ENCODE measurements around the gene FKBP14. TPM values are rescaled to one million over a fixed set of nuclear protein-coding genes. Genes with fewer than 3 reads are reported as not detected.

The FKBP14 gene, protein sequence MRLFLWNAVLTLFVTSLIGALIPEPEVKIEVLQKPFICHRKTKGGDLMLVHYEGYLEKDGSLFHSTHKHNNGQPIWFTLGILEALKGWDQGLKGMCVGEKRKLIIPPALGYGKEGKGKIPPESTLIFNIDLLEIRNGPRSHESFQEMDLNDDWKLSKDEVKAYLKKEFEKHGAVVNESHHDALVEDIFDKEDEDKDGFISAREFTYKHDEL
- 10 to 100 TPM; 11.1 to 13.4 (median 11.9) TPM for total RNA-seq
- 9.4 TPM for total RNA-seq (2013)

DNA sequence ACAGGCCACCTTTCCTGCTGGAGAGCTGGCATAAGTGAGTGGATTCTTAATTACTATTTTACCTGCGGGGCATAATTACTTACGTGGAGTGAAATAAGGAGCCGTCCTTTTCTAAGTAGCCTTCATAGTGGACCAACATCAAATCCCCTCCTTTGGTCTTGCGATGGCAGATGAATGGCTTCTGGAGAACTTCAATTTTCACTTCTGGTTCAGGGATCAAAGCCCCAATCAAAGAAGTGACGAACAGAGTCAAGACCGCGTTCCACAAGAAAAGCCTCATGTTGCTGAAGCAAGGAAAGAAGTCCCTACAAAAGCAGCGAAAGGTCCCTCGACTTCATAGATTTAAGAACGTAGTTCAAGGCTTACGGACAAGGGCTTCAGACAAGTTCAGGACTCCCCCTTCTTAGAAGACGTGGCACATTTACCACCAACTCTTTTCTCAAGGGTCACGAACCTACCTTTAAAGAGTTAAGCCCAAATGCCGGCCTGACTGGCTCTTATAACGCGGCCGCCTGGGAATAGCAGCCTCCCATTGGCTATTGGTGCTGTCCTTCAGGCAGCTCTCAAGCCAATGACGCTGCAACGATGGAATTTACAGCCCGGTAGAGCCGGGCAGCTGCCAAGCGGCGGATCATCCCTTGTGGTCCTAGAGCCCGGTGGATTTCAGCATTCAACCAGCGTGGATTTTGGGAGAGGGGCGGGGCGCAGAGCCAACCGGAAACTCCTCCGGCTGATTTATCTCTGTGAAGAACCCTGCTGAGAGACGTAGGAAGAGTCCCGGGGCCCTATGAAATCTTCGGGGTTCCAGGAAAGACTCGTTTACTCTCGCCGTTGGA, at the start of gene FKBP14:
Gene FKBP14, minus strand, starts transcription at position 474 of the 836 bp plus-strand sequence. Its CDS starts 194 bp downstream, at position 280.
- H3K27ac ChIP-seq (ENCODE audit: low read length) = peak within 1 kb of the TSS; percentile 76
- peaks cover 15% of the 10 kb centered on the region for H3K4me1 ChIP-seq (ENCODE audit: control insufficient read depth, insufficient read depth, low read length)
- peak; percentile 83 to 93 (median 87) for ATAC-seq
- under 1% methylated on average over 35 of the region's 35 CpGs for WGBS (ENCODE audit: insufficient coverage)
- peak within 1 kb of the TSS; percentile 88 for H3K4me3 ChIP-seq (ENCODE audit: low read length)
- Mint-ChIP-seq H3K4me1 (peaks cover 35 to 45% of the 10 kb centered on the region in 2 donors), H3K27ac (peak within 1 kb of the TSS; percentile 85 to 92), H3K9me3 (no peaks in the 10 kb centered on the region), H3K36me3 (no peaks in the 10 kb centered on the region), H3K27me3 (ENCODE audit: low read depth in 2 of 2) (no peaks in the 10 kb centered on the region), H3K4me3 (no peak within 1 kb of the TSS)
- TF ChIP-seq, protein P1, sequence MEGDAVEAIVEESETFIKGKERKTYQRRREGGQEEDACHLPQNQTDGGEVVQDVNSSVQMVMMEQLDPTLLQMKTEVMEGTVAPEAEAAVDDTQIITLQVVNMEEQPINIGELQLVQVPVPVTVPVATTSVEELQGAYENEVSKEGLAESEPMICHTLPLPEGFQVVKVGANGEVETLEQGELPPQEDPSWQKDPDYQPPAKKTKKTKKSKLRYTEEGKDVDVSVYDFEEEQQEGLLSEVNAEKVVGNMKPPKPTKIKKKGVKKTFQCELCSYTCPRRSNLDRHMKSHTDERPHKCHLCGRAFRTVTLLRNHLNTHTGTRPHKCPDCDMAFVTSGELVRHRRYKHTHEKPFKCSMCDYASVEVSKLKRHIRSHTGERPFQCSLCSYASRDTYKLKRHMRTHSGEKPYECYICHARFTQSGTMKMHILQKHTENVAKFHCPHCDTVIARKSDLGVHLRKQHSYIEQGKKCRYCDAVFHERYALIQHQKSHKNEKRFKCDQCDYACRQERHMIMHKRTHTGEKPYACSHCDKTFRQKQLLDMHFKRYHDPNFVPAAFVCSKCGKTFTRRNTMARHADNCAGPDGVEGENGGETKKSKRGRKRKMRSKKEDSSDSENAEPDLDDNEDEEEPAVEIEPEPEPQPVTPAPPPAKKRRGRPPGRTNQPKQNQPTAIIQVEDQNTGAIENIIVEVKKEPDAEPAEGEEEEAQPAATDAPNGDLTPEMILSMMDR (IDR thresholded peaks at IDR 0.05) = no peak
- H3K9me3 ChIP-seq (ENCODE audit: control insufficient read depth, insufficient read depth, low read length) = no peaks in the 10 kb centered on the region
- intact Hi-C loops (cut with micrococcal nuclease) = loop anchor here (1.0 to 10.0 kb wide), 6 partner anchors 38 to 568 kb away; partner anchors contain the start of genes GARS1, GGCT, SCRN1 and ZNRF2
- no peaks in the 10 kb centered on the region for H3K27me3 ChIP-seq (ENCODE audit: control insufficient read depth, insufficient read depth, low read length)
- DNase-seq = peak; percentile 88 to 96
- H3K36me3 ChIP-seq (ENCODE audit: control insufficient read depth, insufficient read depth, low read length) = no peaks in the 10 kb centered on the region

DNA sequence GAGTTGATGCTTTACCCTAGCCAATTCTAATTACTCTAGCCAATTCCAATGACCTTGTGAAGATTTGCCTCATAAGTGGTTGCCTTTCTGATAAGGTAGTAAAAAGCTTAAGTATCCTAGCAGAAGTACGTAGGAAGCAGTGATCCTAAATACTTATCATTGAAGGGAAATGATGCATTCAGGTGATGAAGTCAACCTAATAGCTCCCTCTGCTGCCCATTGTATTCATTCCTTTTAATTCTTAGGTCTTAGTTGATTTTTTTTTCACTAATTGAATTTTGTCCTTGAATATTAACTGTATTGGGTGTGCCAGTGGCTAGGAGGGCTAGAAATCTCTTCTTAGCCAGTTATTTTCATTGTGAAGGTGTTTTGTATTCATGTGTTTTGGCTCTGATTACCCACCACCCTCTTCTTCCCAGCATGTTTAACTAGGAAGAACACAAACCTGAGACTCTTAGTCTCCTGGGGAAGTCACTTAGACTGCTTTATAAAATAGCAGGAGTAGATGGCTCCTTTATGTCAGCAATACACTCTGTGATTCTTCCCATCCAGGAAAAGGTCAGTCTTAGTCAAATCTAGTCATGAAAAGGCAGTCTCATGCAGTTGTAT, 48.0 kb upstream of the FKBP14 start:
- no peaks in the 10 kb centered on the region for H3K9me3 Mint-ChIP-seq
- no peak overlapping the region for H3K27ac Mint-ChIP-seq
- no peaks in the 10 kb centered on the region for H3K9me3 ChIP-seq (ENCODE audit: control insufficient read depth, insufficient read depth, low read length)
- no peak overlapping the region for H3K4me3 Mint-ChIP-seq
- DNase-seq (peak in 1 of 2 donors; percentile 43), ATAC-seq (no peak)
- TF ChIP-seq, protein P1 (IDR thresholded peaks at IDR 0.05) = no peak
- intact Hi-C loops (cut with micrococcal nuclease) = no loop called here
- H3K4me1 Mint-ChIP-seq = no peaks in the 10 kb centered on the region
- H3K4me3 ChIP-seq (ENCODE audit: low read length) = no peak overlapping the region
- no peaks in the 10 kb centered on the region for H3K4me1 ChIP-seq (ENCODE audit: control insufficient read depth, insufficient read depth, low read length)
- H3K27ac ChIP-seq (ENCODE audit: low read length) = no peak overlapping the region
- no peaks in the 10 kb centered on the region for H3K27me3 Mint-ChIP-seq (ENCODE audit: low read depth in 2 of 2)
- 42% methylated on average over 1 of the region's 1 CpG for WGBS (ENCODE audit: insufficient coverage)
- H3K36me3 ChIP-seq (ENCODE audit: control insufficient read depth, insufficient read depth, low read length) = peaks cover 7% of the 10 kb centered on the region
- no peaks in the 10 kb centered on the region for H3K27me3 ChIP-seq (ENCODE audit: control insufficient read depth, insufficient read depth, low read length)
- no peaks in the 10 kb centered on the region for H3K36me3 Mint-ChIP-seq

DNA sequence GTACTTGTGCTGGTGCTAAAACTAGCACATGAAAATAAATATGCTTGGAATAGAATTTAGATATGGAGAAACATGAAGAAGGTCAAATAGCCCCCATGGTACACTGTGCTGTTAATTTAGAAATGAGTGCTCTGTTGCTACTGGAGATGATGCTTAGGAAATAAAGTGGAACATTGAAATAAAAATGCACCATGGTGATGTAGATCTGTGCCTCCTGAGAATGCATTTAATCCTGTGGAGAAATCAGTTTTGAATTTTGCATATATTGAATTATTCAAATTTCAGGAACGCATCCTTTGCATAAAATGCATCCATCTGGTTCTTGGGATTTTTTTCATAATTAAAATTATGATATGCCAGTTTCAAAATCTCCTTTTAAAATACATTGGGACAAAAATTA, 46.2 kb upstream of the FKBP14 start:
- Histone ChIP-seq H3K27me3 (ENCODE audit: control insufficient read depth, insufficient read depth, low read length) (no peaks in the 10 kb centered on the region), H3K4me3 (ENCODE audit: low read length) (no peak overlapping the region), H3K27ac (ENCODE audit: low read length) (no peak overlapping the region), H3K36me3 (ENCODE audit: control insufficient read depth, insufficient read depth, low read length) (no peaks in the 10 kb centered on the region), H3K9me3 (ENCODE audit: control insufficient read depth, insufficient read depth, low read length) (no peaks in the 10 kb centered on the region), H3K4me1 (ENCODE audit: control insufficient read depth, insufficient read depth, low read length) (no peaks in the 10 kb centered on the region)
- Mint-ChIP-seq H3K4me1 (no peaks in the 10 kb centered on the region), H3K27me3 (ENCODE audit: low read depth in 2 of 2) (no peaks in the 10 kb centered on the region), H3K4me3 (no peak overlapping the region), H3K27ac (no peak overlapping the region), H3K36me3 (no peaks in the 10 kb centered on the region), H3K9me3 (no peaks in the 10 kb centered on the region)
- no peak for DNase-seq
- intact Hi-C loops (cut with micrococcal nuclease) = no loop called here
- no CpG with 5 or more reads among the region's 1 CpG for WGBS (ENCODE audit: insufficient coverage)
- no peak for ATAC-seq
- TF ChIP-seq, protein P1 (IDR thresholded peaks at IDR 0.05) = no peak

Data from natural killer cell (primary cell).